PC-3 (cell line): ENCODE measurements around the gene PPP2R1B.

Experiments used
- CTCF ChIP-seq: fragments of 300-600 bp; sonication (generic); conservative IDR thresholded peaks from 2 replicates; pipeline ENCODE4 v1.5.1; 2017; ENCODE audit warnings: antibody characterized with exemption, low read depth, mild to moderate bottlenecking, low read length
- EZH2 ChIP-seq: fragments of 300-600 bp; sonication (generic); IDR thresholded peaks from one replicate; pipeline ENCODE4 v1.6.1; 2017; ENCODE audit warnings: antibody characterized with exemption, mild to moderate bottlenecking, low read length; ENCODE audit not compliant: unreplicated experiment
- EZH2phosphoT487 ChIP-seq: fragments of 300-600 bp; sonication (generic); IDR thresholded peaks from 2 replicates; pipeline ENCODE4 v1.6.1; 2018; ENCODE audit warnings: mild to moderate bottlenecking, antibody characterized with exemption, low read length, borderline replicate concordance

- TF ChIP-seq CTCF (no peak), EZH2 (no peak), EZH2phosphoT487 (no peak)
These were observed 47.9 kb upstream of the PPP2R1B start for GRCh38 chr11:111814106-111814505.
